Endothelial cell of umbilical vein (primary cell): ENCODE results near the gene SNRPA. TPM values are rescaled to one million over a fixed set of nuclear protein-coding genes. Genes with fewer than 3 reads are reported as not detected.

Experiments used
- BruUV-seq: library from RNA; stranded (reverse); fragments of 400-500 nt; replicated peaks from 2 replicates; lab custom pipeline; 2021; lab: Mats Ljungman, UMichigan
- CTCF ChIA-PET: fragments of 300-600, 350-600 bp; sonication (Branson Sonifier 250); formaldehyde crosslinking; loops from one replicate; lab custom pipeline; 2021; ENCODE audit warnings: antibody characterized with exemption, inconsistent platforms; lab: Charles Lee
- POLR2A ChIA-PET: fragments of 300-600, 350-600 bp; sonication (Branson Sonifier 250); formaldehyde crosslinking; loops from one replicate; lab custom pipeline; 2021; ENCODE audit warnings: antibody characterized with exemption, inconsistent platforms; lab: Charles Lee
- DNase-seq: peaks from one replicate; pipeline ENCODE4 v3.0.0-alpha.2; 2011; ENCODE audit warnings: low read depth, low spot score
- FAIRE-seq: peaks from 2 replicates; lab custom pipeline; 2011; peaks lifted over from hg19 to GRCh38; lab: Jason Lieb, UNC
- H2AFZ ChIP-seq: 2 replicates; pipeline ENCODE4 v1.6.0; 2012; ENCODE audit warnings: low read depth, low read length, control low read depth, inconsistent platforms
- H3K27ac ChIP-seq: 2 replicates; pipeline ENCODE4 v1.5.1; 2011; ENCODE audit warnings: low read depth, mild to moderate bottlenecking, control low read depth, low read length, moderate library complexity; ENCODE audit not compliant: insufficient read depth
- H3K27me3 ChIP-seq, 2 experiments: 2 replicates each; pipeline versions ENCODE4 v1.6.0 to v1.6.1; 2011; ENCODE audit warnings: low read length in 2 of 2, mixed read lengths in 1 of 2; ENCODE audit not compliant: control insufficient read depth in 2 of 2, insufficient read depth in 2 of 2
- H3K36me3 ChIP-seq, 2 experiments: 2 replicates in 1 of 2; 3 replicates in 1 of 2; pipeline ENCODE4 v1.5.1; 2011; ENCODE audit warnings: low read length in 2 of 2, mild to moderate bottlenecking in 1 of 2, moderate library complexity in 1 of 2; ENCODE audit not compliant: control insufficient read depth in 2 of 2, insufficient read depth in 2 of 2; ENCODE audit errors: extremely low read depth in 1 of 2
- H3K4me1 ChIP-seq: 3 replicates; pipeline ENCODE4 v1.5.1; 2011; ENCODE audit warnings: mild to moderate bottlenecking, low read length; ENCODE audit not compliant: control insufficient read depth, insufficient read depth; ENCODE audit errors: extremely low read depth
- H3K4me2 ChIP-seq: 2 replicates; pipeline ENCODE4 v1.6.1; 2011; ENCODE audit warnings: low read length, control low read depth, mixed read lengths; ENCODE audit not compliant: insufficient read depth
- H3K4me3 ChIP-seq, 3 experiments: fragments of 200-600 bp in 1 of 3; sonication (generic), shearing (Covaris generic) in 1 of 3; replicated peaks in 1 of 3; 2 replicates each; pipeline ENCODE4 v1.5.1; 2011 to 2016; ENCODE audit warnings: control low read depth in 3 of 3, low read length in 3 of 3, mild to moderate bottlenecking in 2 of 3, inconsistent platforms in 1 of 3, low read depth in 1 of 3, moderate library complexity in 1 of 3; ENCODE audit not compliant: insufficient read depth in 1 of 3
- H3K79me2 ChIP-seq: 2 replicates; pipeline ENCODE4 v1.6.0; 2012; ENCODE audit warnings: low read length, inconsistent platforms; ENCODE audit not compliant: control insufficient read depth, insufficient read depth
- H3K9ac ChIP-seq: replicated peaks from 2 replicates; pipeline ENCODE3; 2011; ENCODE audit warnings: low read length, control low read depth; ENCODE audit not compliant: insufficient read depth; ENCODE audit errors: extremely low read depth
- H3K9me1 ChIP-seq: replicated peaks from 3 replicates; pipeline ENCODE4 v1.6.0; 2011; ENCODE audit warnings: mild to moderate bottlenecking, low read length; ENCODE audit not compliant: control insufficient read depth, insufficient read depth; ENCODE audit errors: extremely low read depth
- H3K9me3 ChIP-seq: replicated peaks from 2 replicates; pipeline ENCODE4 v1.5.1; 2012; ENCODE audit warnings: low read length, inconsistent platforms; ENCODE audit not compliant: control insufficient read depth, insufficient read depth
- H4K20me1 ChIP-seq: replicated peaks from 2 replicates; pipeline ENCODE3; 2011; ENCODE audit warnings: mild to moderate bottlenecking, low read length; ENCODE audit not compliant: control insufficient read depth, insufficient read depth; ENCODE audit errors: extremely low read depth
- GATA2 ChIP-seq: IDR thresholded peaks from 2 replicates; pipeline ENCODE4 v1.7.0; 2011; ENCODE audit warnings: low read depth, mild to moderate bottlenecking, moderate library complexity, mixed read lengths, low read length; ENCODE audit not compliant: insufficient read length, insufficient read depth
- JUN ChIP-seq: IDR thresholded peaks from 2 replicates; pipeline ENCODE4 v1.6.1; 2011; ENCODE audit warnings: borderline replicate concordance, low read depth; ENCODE audit not compliant: insufficient read length, insufficient read depth
- POLR2A ChIP-seq: IDR thresholded peaks from 2 replicates; pipeline ENCODE4 v1.6.1; 2012; ENCODE audit warnings: low read depth, mild to moderate bottlenecking, control low read depth, low read length
- POLR2AphosphoS5 ChIP-seq: IDR thresholded peaks from 2 replicates; pipeline ENCODE4 v1.6.1; 2012; ENCODE audit warnings: low read depth, mild to moderate bottlenecking, control low read depth, low read length, moderate library complexity; ENCODE audit not compliant: insufficient read depth
- dilution Hi-C: fragments of 300-500 bp; cut with MboI; formaldehyde crosslinking; loops from one replicate; pipeline ENCODE4 v1.15.0; 2019; ENCODE audit warnings: low sequenced_read_pairs; ENCODE audit not compliant: extremely low pct_ligation_motif_present
- intact Hi-C: fragments of 100-400 bp; cut with micrococcal nuclease; formaldehyde crosslinking; loops from one replicate; pipeline ENCODE4 v1.10.0; 2022
- polyA plus RNA-seq, 4 experiments: library from polyadenylated mRNA; depleted of rRNA in 3 of 4; stranded (reverse) in 3 of 4; unstranded in 1 of 4; fragments of >200 nt; gene quantifications; 2 replicates each; pipeline versions ENCODE4 v1.2.1 to v1.2.3, GENCODE V29; 2011 to 2012; ENCODE audit warnings: missing spikeins in 1 of 4
- total RNA-seq: library from RNA; stranded (reverse); gene quantifications from 2 replicates; pipeline ENCODE4 v1.2.3, GENCODE V29; 2021
- TF ChIP-seq, protein P1 (sequence below), 2 donors: IDR thresholded peaks; 1 replicate in 1 of 2; 2 replicates in 1 of 2; pipeline ENCODE4 v1.5.1; 2011; ENCODE audit warnings: low read length in 2 of 2, mild to moderate bottlenecking in 2 of 2, moderate library complexity in 2 of 2, control low read depth in 1 of 2, inconsistent platforms in 1 of 2, low read depth in 1 of 2; ENCODE audit not compliant: insufficient read depth in 1 of 2; ENCODE audit errors: extremely low read depth in 1 of 2

SNRPA gene
- total and polyA plus RNA-seq, 2 donors (not counting 3 experiments of a cell fraction or from before 2014, with no cell fraction given), result 84.6 to 131 TPM

DNA sequence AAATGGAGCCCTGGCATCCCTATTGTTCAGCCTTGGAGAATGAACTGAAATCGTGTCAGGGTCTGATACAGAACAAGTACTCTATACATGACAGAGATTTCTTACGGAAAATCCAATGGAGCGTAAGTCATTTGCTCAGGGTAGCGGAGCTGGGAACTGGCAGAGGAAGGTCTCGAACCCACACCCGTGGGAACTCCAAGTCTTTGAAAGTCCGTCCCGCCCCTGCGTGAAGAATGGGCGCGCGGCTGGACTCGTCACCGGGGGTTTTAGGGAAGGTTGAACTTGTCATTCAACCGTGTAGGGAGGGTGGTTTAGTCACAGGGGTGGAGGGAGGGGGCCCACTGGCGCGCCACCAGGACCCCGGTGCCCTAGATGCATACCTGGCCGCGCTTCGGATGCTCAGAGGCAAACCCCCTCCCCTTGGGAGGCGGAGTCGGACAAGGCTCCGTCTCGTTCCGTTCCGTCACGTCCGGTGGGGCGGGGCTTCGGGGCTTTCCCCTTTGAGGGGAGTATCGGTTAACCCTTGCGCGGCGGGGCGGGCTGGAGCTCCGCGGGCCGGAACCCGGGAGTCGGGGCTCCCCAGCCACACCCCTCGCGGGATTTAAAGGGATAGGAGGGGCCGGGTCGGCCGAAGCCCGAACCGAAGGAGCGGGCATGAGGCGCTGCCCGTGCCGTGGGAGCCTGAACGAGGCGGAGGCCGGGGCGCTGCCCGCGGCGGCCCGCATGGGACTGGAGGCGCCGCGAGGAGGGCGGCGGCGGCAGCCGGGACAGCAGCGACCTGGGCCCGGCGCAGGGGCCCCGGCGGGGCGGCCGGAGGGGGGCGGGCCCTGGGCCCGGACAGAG is 34.3 kb upstream of the SNRPA start, which contains the start of the genes COQ8B and ITPKC:
Gene COQ8B, minus strand, starts transcription at position 405 of the 843 bp plus-strand sequence. CDS start 2,254 bp downstream, outside the sequence.
Gene ITPKC, plus strand, starts transcription at position 631 of the 843 bp plus-strand sequence. Its CDS starts 24 bp downstream, at position 655.
- POLR2A ChIA-PET, result interaction anchor here (1.4 to 2.2 kb wide), 2 partner anchors 34 to 61 kb away, joined by 5 to 9 read pairs; partner anchors contain the start of genes ACTMAP, RAB4B and SNRPA
- intact Hi-C loops, result loop anchor here (1.0 to 2.0 kb wide), 3 partner anchors 34 to 82 kb away; partner anchors contain the start of genes ACTMAP, EGLN2 and RAB4B

More for the DNA sequence above, 34.3 kb upstream of the SNRPA start, which contains the start of the genes COQ8B and ITPKC:
- Histone ChIP-seq H3K79me2 (peaks cover 39% of the 10 kb centered on the region), H3K27me3 (no peaks in the 10 kb centered on the region), H4K20me1 (no peaks in the 10 kb centered on the region), H2AFZ (peak within 1 kb of the TSS; percentile 69), H3K9me1 (no peaks in the 10 kb centered on the region), H3K36me3 (no peaks in the 10 kb centered on the region), H3K9me3 (no peaks in the 10 kb centered on the region), H3K4me1 (peaks cover 51% of the 10 kb centered on the region), H3K27ac (peak within 1 kb of the TSS; percentile 94), H3K4me2 (peak within 1 kb of the TSS; percentile 82), H3K4me3 (peak within 1 kb of the TSS; percentile 39 to 78 (median 53)), H3K9ac (peak within 1 kb of the TSS; percentile 81)
- TF ChIP-seq GATA2 (no peak), JUN (no peak), POLR2A (peak; percentile 62), POLR2AphosphoS5 (peak; percentile 67)
- TF ChIP-seq, protein P1, sequence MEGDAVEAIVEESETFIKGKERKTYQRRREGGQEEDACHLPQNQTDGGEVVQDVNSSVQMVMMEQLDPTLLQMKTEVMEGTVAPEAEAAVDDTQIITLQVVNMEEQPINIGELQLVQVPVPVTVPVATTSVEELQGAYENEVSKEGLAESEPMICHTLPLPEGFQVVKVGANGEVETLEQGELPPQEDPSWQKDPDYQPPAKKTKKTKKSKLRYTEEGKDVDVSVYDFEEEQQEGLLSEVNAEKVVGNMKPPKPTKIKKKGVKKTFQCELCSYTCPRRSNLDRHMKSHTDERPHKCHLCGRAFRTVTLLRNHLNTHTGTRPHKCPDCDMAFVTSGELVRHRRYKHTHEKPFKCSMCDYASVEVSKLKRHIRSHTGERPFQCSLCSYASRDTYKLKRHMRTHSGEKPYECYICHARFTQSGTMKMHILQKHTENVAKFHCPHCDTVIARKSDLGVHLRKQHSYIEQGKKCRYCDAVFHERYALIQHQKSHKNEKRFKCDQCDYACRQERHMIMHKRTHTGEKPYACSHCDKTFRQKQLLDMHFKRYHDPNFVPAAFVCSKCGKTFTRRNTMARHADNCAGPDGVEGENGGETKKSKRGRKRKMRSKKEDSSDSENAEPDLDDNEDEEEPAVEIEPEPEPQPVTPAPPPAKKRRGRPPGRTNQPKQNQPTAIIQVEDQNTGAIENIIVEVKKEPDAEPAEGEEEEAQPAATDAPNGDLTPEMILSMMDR (IDR thresholded peaks at IDR 0.05; ENCODE audit: extremely low read depth in 1 of 2, insufficient read depth in 1 of 2, low read depth in 1 of 2, low read length in 2 of 2), result no peak
- TSS peak; percentile 54 for BruUV-seq
- no peak for FAIRE-seq
- DNase-seq, result peak; percentile 97
- CTCF ChIA-PET, result interaction anchor here (0.7 to 2.2 kb wide), 8 partner anchors 15 to 428 kb away, joined by 3 to 13 read pairs (median 5); partner anchors contain the start of genes ACTMAP, EGLN2 and RAB4B
- dilution Hi-C loops, result no loop called here
